K562 (cell line): ENCODE results near the gene ABCA10.

Source experiments
- CTCF ChIP-seq, 3 experiments: IDR thresholded peaks in 2 of 3; conservative IDR thresholded peaks in 1 of 3; 2 replicates each; pipeline ENCODE4 v1.5.1; 2011 to 2012; ENCODE audit warnings: low read length in 3 of 3, mild to moderate bottlenecking in 3 of 3, control low read depth in 2 of 3, improper control_type of control experiment in 1 of 3, inconsistent platforms in 1 of 3, low read depth in 1 of 3, mixed read lengths in 1 of 3, moderate library complexity in 1 of 3; ENCODE audit not compliant: insufficient read depth in 2 of 3
- HMGXB4 ChIP-seq: sonication (generic); formaldehyde crosslinking; IDR thresholded peaks from 2 replicates; pipeline ENCODE4 v1.8.1; 2023; ENCODE audit warnings: mild to moderate bottlenecking, missing genetic modification reagents
- PHF20 ChIP-seq: fragments of 450-650 bp; IDR thresholded peaks from 2 replicates; pipeline ENCODE4 v1.6.1; 2018; ENCODE audit not compliant: partially characterized antibody

- TF ChIP-seq PHF20, result no peak
- no peak for TF ChIP-seq CTCF (IDR thresholded peaks at IDR 0.05 in 2 of 3, conservative IDR thresholded peaks at IDR 0.05 in 1 of 3; ENCODE audit: insufficient read depth in 2 of 3, low read depth in 1 of 3, low read length in 3 of 3)
- TF ChIP-seq HMGXB4 (CRISPR knock-in tag), result no peak
These were observed 130.0 kb downstream of the ABCA10 start for GRCh38 chr17:69098625-69099024.
